ENCODE data around the gene FOXC1. TPM values are rescaled to one million over a fixed set of nuclear protein-coding genes. Genes with fewer than 3 reads are reported as not detected.

Gene FOXC1
- total and polyA plus RNA-seq, 2 experiments from 2014 or later = 3.3 to 11.1 TPM

DNA sequence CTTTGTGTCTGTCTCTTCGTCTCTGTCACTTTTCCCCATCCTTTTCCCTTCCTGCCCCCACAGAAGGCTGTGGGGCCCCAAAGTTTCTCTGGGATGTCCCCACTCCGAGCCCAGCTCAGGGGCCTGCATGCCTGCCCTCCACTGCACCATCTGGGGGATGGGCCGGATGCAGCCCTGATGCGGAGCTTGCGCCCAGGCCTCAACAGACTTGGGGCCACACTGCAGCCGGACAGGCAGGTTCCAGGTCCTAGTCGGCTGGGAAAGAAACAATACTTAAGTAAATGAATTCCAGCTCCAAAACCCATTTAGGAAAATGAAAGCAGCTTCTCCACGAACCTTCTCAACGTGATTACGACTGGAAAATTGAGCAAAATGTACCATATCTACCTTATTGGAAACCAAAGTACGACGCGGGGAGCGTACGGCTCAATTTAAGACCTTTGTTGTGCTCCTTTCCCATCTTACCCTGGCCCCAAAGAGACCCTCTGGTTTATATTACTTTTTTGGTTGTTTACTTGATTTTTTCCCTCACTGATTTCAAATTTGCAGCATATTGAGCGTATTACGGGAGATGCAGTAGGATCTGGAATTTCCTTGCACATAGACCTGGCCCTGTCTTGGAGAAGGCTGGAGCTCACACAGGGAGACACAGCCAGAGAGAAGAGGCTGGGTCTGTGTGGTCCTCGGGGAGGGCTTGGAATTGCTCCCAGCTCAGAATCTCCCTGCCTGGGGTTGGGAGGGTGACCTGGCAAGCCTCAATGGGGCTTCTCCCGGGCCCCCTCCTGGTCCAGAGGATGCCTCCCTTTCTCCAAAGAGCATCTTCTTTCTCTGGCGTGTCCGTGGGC lies 8.0 kb downstream of the FOXC1 start:
- no peak overlapping the region for H3K4me2 ChIP-seq (ENCODE audit: unreplicated experiment)
- H3K9ac ChIP-seq = no peak overlapping the region
- TF ChIP-seq EZH2phosphoT487 (IDR thresholded peaks at IDR 0.05; ENCODE audit: insufficient read depth, low read depth) (no peak), EZH2 (IDR thresholded peaks at IDR 0.05; ENCODE audit: insufficient read depth, poor library complexity, severe bottlenecking) (no peak)
- no peak for DNase-seq
- peaks cover 30% of the 10 kb centered on the region for H3K79me2 ChIP-seq (ENCODE audit: insufficient read depth)
- in situ Hi-C loops (cut with MboI) = no loop called here
- no peak overlapping the region for H3K4me3 ChIP-seq
- H3K36me3 ChIP-seq (ENCODE audit: low read depth) = no peaks in the 10 kb centered on the region
- H3K27me3 ChIP-seq (replicated peaks; ENCODE audit: insufficient read depth) = no peaks in the 10 kb centered on the region; the same call in 1 of the 2 replicates
- no peaks in the 10 kb centered on the region for H4K20me1 ChIP-seq (ENCODE audit: insufficient read depth)
- peaks cover 3% of the 10 kb centered on the region; the same call in 1 of the 2 replicates for H3K4me1 ChIP-seq (ENCODE audit: insufficient read depth)
- H2AFZ ChIP-seq = no peak overlapping the region
- H3K27ac ChIP-seq = no peak overlapping the region
- H3K9me3 ChIP-seq (ENCODE audit: low read depth) = no peaks in the 10 kb centered on the region
- WGBS, 2 experiments (ENCODE audit: low coverage in 1 of 2, low lambda C conversion rate in 2 of 2, missing lambda C conversion rate in 2 of 2) = 91 to 92% methylated on average over 21 of the region's 21 CpGs
- no peaks in the 10 kb centered on the region for H3K9me2 ChIP-seq (ENCODE audit: insufficient read depth)
- H3F3A ChIP-seq (ENCODE audit: insufficient read depth) = peaks cover 7% of the 10 kb centered on the region; the same call in 1 of the 2 replicates

DNA sequence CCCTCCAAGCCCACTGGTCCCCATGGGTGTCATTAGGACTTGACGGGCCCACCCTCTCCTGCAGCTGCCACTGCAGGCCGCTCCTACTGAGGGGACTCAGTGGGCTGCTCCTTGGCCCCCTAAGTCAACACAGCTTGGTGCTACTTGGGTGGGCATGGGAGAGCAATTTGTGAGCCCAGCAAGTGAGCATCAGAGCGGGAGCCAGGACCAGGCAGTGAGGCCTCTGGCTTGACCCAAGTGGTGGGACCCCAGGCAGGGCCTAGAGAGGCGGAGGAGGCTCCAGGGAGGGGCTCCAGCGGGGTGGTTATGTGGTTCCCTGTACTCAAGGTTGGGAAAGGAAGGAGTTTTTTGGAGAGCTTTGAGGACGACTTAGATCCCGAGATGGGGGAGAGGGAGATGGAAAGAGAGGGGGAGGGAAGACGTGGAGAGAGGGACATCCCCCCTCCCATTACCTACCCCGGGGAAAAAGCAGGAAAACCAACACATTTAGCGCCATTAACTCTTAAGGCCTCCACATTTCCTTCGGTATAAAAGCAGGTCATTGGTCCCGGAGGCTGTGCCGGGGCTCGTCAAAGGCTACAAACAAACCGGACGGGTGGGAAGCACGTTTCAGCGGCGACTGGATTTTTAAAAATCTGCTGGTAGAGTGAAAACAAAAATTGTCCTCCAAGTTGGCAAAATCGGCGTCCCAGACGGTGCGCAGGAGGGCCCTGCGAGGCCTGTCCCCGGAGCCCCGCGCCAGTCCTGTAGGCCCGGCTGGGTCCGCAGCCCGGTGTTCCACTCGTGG lies 8.8 kb downstream of the FOXC1 start:
- Histone ChIP-seq H3K9ac (no peak overlapping the region), H2AFZ (no peak overlapping the region), H3K9me2 (ENCODE audit: insufficient read depth) (no peaks in the 10 kb centered on the region), H3K79me2 (ENCODE audit: insufficient read depth) (peaks cover 22% of the 10 kb centered on the region), H3K4me2 (ENCODE audit: unreplicated experiment) (no peak overlapping the region), H3K36me3 (ENCODE audit: low read depth) (no peaks in the 10 kb centered on the region), H3F3A (ENCODE audit: insufficient read depth) (no peaks in the 10 kb centered on the region), H3K9me3 (ENCODE audit: low read depth) (no peaks in the 10 kb centered on the region), H3K27ac (no peak overlapping the region), H3K27me3 (replicated peaks; ENCODE audit: insufficient read depth) (no peaks in the 10 kb centered on the region; the same call in 1 of the 2 replicates), H3K4me3 (no peak overlapping the region), H4K20me1 (ENCODE audit: insufficient read depth) (no peaks in the 10 kb centered on the region), H3K4me1 (ENCODE audit: insufficient read depth) (no peaks in the 10 kb centered on the region)
- TF ChIP-seq EZH2phosphoT487 (IDR thresholded peaks at IDR 0.05; ENCODE audit: insufficient read depth, low read depth) = no peak
- no peak for TF ChIP-seq EZH2 (IDR thresholded peaks at IDR 0.05; ENCODE audit: insufficient read depth, poor library complexity, severe bottlenecking)
- WGBS, 2 experiments (ENCODE audit: low coverage in 1 of 2, low lambda C conversion rate in 2 of 2, missing lambda C conversion rate in 2 of 2) = 76 to 78% methylated on average over 30 to 31 of the region's 31 CpGs
- DNase-seq = no peak
- in situ Hi-C loops (cut with MboI) = no loop called here

DNA sequence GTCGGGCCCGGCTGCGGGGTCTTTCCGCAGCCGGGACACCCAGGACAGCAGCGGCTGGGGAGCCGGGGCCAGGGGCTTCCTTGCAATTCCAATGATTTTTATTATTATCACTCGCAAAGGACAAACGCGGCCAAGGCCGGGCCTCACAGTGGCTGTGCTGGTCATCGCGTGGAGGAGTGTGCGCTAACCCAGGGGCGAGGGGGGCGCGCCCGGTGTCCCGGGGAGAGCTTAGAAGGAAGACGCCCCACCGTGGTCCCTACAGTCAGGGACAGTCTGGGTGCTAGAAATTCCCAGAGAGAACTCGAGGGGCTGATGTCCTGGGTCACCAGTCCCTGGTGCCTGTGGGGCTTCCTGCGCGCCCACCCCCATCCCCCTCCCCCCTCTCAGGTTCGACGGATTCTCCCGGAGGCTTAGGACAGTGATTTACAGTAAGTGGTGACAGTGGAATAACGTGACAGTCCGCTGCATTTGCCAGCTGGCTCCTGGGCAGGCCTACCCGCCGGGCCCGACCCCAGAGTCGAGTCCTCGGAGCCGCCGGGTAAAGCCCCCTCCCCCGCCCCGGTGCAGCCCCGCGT lies 9.5 kb downstream of the FOXC1 start:
- H3K27ac ChIP-seq = no peak overlapping the region
- H3K4me2 ChIP-seq (ENCODE audit: unreplicated experiment) = no peak overlapping the region
- H4K20me1 ChIP-seq (ENCODE audit: insufficient read depth) = no peaks in the 10 kb centered on the region
- no peak overlapping the region; the same call in 1 of the 2 replicates for H2AFZ ChIP-seq
- H3K9me2 ChIP-seq (ENCODE audit: insufficient read depth) = no peaks in the 10 kb centered on the region
- TF ChIP-seq EZH2 (IDR thresholded peaks at IDR 0.05; ENCODE audit: insufficient read depth, poor library complexity, severe bottlenecking) = no peak
- no peak for TF ChIP-seq EZH2phosphoT487 (IDR thresholded peaks at IDR 0.05; ENCODE audit: insufficient read depth, low read depth)
- 42 to 43% methylated on average over 32 to 36 of the region's 40 CpGs for WGBS, 2 experiments (ENCODE audit: low coverage in 1 of 2, low lambda C conversion rate in 2 of 2, missing lambda C conversion rate in 2 of 2)
- no peaks in the 10 kb centered on the region for H3K9me3 ChIP-seq (ENCODE audit: low read depth)
- no peak overlapping the region for H3K9ac ChIP-seq
- peaks cover 15% of the 10 kb centered on the region for H3K79me2 ChIP-seq (ENCODE audit: insufficient read depth)
- no peaks in the 10 kb centered on the region; the same call in 1 of the 2 replicates for H3K27me3 ChIP-seq (replicated peaks; ENCODE audit: insufficient read depth)
- in situ Hi-C loops (cut with MboI) = no loop called here
- H3F3A ChIP-seq (ENCODE audit: insufficient read depth) = no peaks in the 10 kb centered on the region
- H3K36me3 ChIP-seq (ENCODE audit: low read depth) = no peaks in the 10 kb centered on the region
- H3K4me1 ChIP-seq (ENCODE audit: insufficient read depth) = no peaks in the 10 kb centered on the region
- DNase-seq = no peak
- H3K4me3 ChIP-seq = no peak overlapping the region
